IPS DF 6.9 (cell line): ENCODE results near the gene OSTC.

Experiments used
- DNase-seq: peaks from one replicate; pipeline ENCODE4 v3.0.0-alpha.2; 2013; ENCODE audit warnings: low read depth, low spot score
- H3K27ac ChIP-seq: one replicate; pipeline ENCODE4 v1.5.1; 2013; ENCODE audit warnings: low read length, control low read depth
- H3K27me3 ChIP-seq: 2 replicates; pipeline ENCODE4 v1.6.1; 2013; ENCODE audit warnings: mild to moderate bottlenecking, low read length; ENCODE audit not compliant: control insufficient read depth, insufficient read depth
- H3K36me3 ChIP-seq: 2 replicates; pipeline ENCODE4 v1.6.1; 2013; ENCODE audit warnings: low read length; ENCODE audit not compliant: control insufficient read depth, insufficient read depth
- H3K4me1 ChIP-seq: 2 replicates; pipeline ENCODE4 v1.6.1; 2013; ENCODE audit warnings: low read length; ENCODE audit not compliant: control insufficient read depth, insufficient read depth
- H3K4me3 ChIP-seq: 2 replicates; pipeline ENCODE4 v1.5.1; 2013; ENCODE audit warnings: mild to moderate bottlenecking, low read length
- H3K9me3 ChIP-seq: 2 replicates; pipeline ENCODE4 v1.6.1; 2013; ENCODE audit warnings: low read length, inconsistent platforms; ENCODE audit not compliant: control insufficient read depth, insufficient read depth
- WGBS: extraction: QIAGEN DNeasy Blood & Tissue Kit; methylation state at CpG from one replicate; pipeline ENCODE4 v1.1.7; 2013; ENCODE audit warnings: mixed read lengths, missing lambda C conversion rate; ENCODE audit not compliant: insufficient read length, insufficient coverage; 5-methylcytosine and 5-hydroxymethylcytosine counted together

Gene OSTC

DNA sequence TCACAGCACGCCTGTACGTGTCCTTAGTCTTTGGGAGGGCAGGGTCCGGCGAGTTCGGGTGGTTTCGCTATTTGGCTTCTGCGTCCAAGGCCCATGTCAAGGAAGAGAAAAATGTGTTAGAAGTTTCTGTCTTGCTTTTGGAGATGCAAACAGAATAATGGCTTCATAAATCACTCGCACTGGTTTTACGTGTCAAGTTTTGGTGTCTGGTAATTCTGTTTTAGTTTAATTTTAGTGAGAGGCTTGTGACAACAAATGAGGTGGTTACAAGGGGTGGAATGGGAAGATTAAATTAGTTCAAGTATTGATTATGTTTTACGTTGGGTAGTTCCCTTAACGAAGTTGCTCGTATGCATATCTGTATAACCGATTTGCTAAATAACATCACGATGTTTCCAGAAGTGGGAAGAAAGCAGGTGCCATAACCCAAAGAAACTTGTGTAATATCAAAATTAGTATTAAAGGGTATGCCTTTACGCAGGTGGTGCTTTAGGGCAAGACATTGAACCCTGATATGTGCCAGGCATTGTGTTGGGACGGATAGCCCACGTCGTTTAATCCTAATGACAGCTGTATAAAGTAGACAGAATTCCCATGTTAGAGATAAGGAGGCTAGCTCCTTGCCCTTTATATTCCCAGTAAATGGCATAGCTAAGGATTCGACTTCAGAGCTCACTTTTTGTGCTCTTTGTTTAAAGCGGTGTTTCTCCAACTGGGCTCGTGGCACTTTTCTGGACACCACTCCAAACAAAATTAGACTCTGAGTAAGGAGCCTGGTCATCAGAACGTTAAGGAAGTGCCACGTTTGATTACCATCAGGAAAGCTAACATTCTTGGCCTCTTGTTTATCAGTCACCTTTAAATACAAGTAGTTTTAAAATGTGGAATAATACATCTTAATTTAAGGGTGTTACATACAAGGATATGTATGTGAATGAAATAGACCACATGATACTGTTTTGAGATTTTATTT, 29.2 kb upstream of the OSTC start:
- peak overlapping the region; percentile 93; the same call in 1 of the 2 replicates for H3K4me3 ChIP-seq
- WGBS: no CpG with 5 or more reads among the region's 23 CpGs
- no peak for DNase-seq

GRCh38 chr4:108622022-108622421, 28.4 kb upstream of the OSTC start:
- Histone ChIP-seq H3K4me3 (no peak overlapping the region; the same call in 1 of the 2 replicates), H3K27me3 (no peaks in the 10 kb centered on the region), H3K36me3 (peaks cover 35% of the 10 kb centered on the region; the same call in 1 of the 2 replicates), H3K27ac (no peak overlapping the region), H3K4me1 (no peaks in the 10 kb centered on the region), H3K9me3 (no peaks in the 10 kb centered on the region)
- no CpG with 5 or more reads among the region's 4 CpGs for WGBS
- DNase-seq: no peak

More for the DNA sequence above, 29.2 kb upstream of the OSTC start:
- Histone ChIP-seq H3K36me3 (peaks cover 27% of the 10 kb centered on the region; the same call in 1 of the 2 replicates), H3K9me3 (no peaks in the 10 kb centered on the region), H3K27ac (no peak overlapping the region), H3K4me1 (no peaks in the 10 kb centered on the region), H3K27me3 (no peaks in the 10 kb centered on the region)

GRCh38 chr4:108622828-108623227, 27.6 kb upstream of the OSTC start:
- WGBS: 100% methylated on average over 1 of the region's 5 CpGs
- Histone ChIP-seq H3K9me3 (no peaks in the 10 kb centered on the region), H3K4me3 (no peak overlapping the region), H3K4me1 (no peaks in the 10 kb centered on the region), H3K36me3 (peaks cover 35% of the 10 kb centered on the region; the same call in 1 of the 2 replicates), H3K27ac (no peak overlapping the region), H3K27me3 (no peaks in the 10 kb centered on the region)
- DNase-seq: no peak

DNA sequence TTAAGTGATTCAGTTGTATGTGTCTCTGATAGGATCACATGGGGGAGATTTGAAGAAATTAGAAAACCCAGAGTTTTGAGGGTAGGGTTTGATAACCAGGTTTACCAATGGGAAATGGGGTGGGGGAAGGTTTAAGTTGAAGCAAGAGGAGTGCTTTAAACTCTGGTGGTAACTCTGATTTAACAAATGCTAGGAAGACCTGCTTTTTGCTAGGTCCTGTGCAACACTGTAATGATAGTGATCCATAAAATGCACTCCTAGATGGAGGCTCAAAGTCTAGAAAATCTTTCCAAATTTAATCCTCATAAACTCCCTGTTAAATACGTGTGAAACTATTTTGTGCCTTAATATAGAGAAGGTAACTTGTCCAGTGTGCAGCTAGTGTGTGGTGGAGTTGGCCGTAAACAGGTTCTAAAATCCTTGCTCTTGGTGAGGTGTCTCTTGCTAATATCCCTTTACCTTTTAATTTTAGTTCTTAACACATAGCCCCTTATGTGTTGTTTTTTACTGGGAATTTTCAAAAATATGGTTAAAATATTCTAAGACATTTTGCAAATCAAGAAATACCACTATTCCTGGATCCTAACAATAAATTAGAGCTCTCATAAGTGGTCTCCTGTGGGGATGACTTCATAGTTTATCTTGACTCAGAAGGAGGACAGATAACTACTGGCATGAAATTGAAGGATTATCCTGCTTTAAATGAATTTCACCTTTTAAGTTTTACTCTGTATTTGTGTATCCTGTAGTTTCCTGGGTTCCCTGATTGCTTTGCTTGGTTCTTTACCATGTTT, 25.9 kb upstream of the OSTC start:
- WGBS: no CpG with 5 or more reads among the region's 2 CpGs
- Histone ChIP-seq H3K27me3 (no peaks in the 10 kb centered on the region), H3K4me3 (no peak overlapping the region), H3K4me1 (no peaks in the 10 kb centered on the region), H3K9me3 (no peaks in the 10 kb centered on the region), H3K36me3 (peaks cover 35% of the 10 kb centered on the region; the same call in 1 of the 2 replicates), H3K27ac (no peak overlapping the region)
- DNase-seq: no peak

GRCh38 chr4:108626056-108626455, 24.3 kb upstream of the OSTC start:
- no peaks in the 10 kb centered on the region for H3K27me3 ChIP-seq

GRCh38 chr4:108628411-108628810, 22.0 kb upstream of the OSTC start:
- no peak overlapping the region for H3K4me3 ChIP-seq
- H3K36me3 ChIP-seq: peaks cover 29% of the 10 kb centered on the region; the same call in 1 of the 2 replicates
- H3K4me1 ChIP-seq: no peaks in the 10 kb centered on the region
- H3K27me3 ChIP-seq: no peaks in the 10 kb centered on the region
- DNase-seq: no peak
- no peak overlapping the region for H3K27ac ChIP-seq
- no peaks in the 10 kb centered on the region for H3K9me3 ChIP-seq

More at GRCh38 chr4:108626056-108626455, 24.3 kb upstream of the OSTC start:
- no peak for DNase-seq
- Histone ChIP-seq H3K36me3 (peaks cover 41% of the 10 kb centered on the region; the same call in 1 of the 2 replicates), H3K4me1 (no peaks in the 10 kb centered on the region), H3K27ac (no peak overlapping the region), H3K9me3 (no peaks in the 10 kb centered on the region), H3K4me3 (no peak overlapping the region)
- WGBS: no CpG with 5 or more reads among the region's 1 CpG

- Histone ChIP-seq H3K4me1 (no peaks in the 10 kb centered on the region), H3K9me3 (no peaks in the 10 kb centered on the region), H3K36me3 (peaks cover 6% of the 10 kb centered on the region; the same call in 1 of the 2 replicates), H3K27ac (no peak overlapping the region), H3K4me3 (no peak overlapping the region), H3K27me3 (no peaks in the 10 kb centered on the region)
- no peak for DNase-seq
- WGBS: no CpG with 5 or more reads among the region's 8 CpGs
Observed at GRCh38 chr4:108635070-108635655, 15.2 kb upstream of the OSTC start.

- Histone ChIP-seq H3K4me3 (no peak overlapping the region), H3K27me3 (no peaks in the 10 kb centered on the region), H3K4me1 (no peaks in the 10 kb centered on the region), H3K36me3 (peaks cover 3% of the 10 kb centered on the region; the same call in 1 of the 2 replicates), H3K9me3 (no peaks in the 10 kb centered on the region), H3K27ac (no peak overlapping the region)
- no CpG with 5 or more reads among the region's 1 CpG for WGBS
- DNase-seq: no peak
Observed at GRCh38 chr4:108636246-108636645, 14.2 kb upstream of the OSTC start.

DNA sequence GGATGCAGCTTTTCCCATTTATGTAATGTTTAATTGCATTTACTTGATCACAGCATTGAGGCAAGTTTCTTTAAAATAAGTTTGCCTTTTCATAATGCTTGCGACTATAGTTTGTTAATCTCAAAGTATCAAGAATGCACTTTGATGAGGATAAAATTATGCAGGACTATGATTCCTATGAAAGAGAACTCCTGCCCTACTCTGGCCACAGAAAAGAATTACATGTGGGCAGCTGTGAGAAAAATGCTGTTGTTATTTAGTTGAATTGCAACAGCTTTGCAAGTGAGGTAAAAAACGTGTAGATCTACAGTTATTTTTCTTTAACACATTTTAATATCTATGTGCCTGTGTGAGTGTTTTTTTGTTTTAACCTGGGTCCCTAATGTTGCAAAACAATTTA, 12.5 kb upstream of the OSTC start:
- no CpG with 5 or more reads among the region's 2 CpGs for WGBS
- no peak overlapping the region for H3K27ac ChIP-seq
- H3K9me3 ChIP-seq: no peaks in the 10 kb centered on the region; the same call in 1 of the 2 replicates
- H3K4me3 ChIP-seq: no peak overlapping the region
- no peaks in the 10 kb centered on the region for H3K36me3 ChIP-seq
- H3K27me3 ChIP-seq: no peaks in the 10 kb centered on the region
- no peak for DNase-seq
- no peaks in the 10 kb centered on the region for H3K4me1 ChIP-seq

DNA sequence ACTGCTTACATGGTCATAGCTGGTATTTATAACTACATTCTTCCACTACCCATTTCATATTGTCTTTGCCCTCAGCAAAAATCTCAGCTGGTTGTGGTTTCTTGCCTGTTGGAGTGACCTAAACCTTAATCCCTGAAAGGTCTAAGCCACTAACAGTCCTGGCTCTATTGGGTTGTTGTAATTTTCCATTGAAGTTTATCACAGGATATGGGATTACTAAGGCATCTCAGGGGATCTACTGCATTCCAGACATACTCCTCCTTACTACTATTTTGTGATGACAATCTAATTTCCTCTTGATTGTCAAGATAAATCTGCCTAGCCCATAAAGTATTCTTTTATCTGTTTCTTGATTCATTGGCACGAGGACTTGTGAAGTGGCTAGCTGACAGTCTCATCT, 6.2 kb upstream of the OSTC start:
- H3K27ac ChIP-seq: no peak overlapping the region
- DNase-seq: no peak

More for the DNA sequence above, 6.2 kb upstream of the OSTC start:
- Histone ChIP-seq H3K36me3 (no peaks in the 10 kb centered on the region), H3K9me3 (no peaks in the 10 kb centered on the region; the same call in 1 of the 2 replicates), H3K4me3 (no peak overlapping the region), H3K27me3 (no peaks in the 10 kb centered on the region), H3K4me1 (no peaks in the 10 kb centered on the region)
- no CpG with 5 or more reads among the region's 1 CpG for WGBS
